HTR-8/SVneo (cell line): ENCODE results near the gene KATNAL2.
A peak's percentile ranks its signal among the peaks of the same experiment; 100 is the strongest.

Experiments used
- DNase-seq: peaks from one replicate; pipeline ENCODE4 v3.0.0; 2011; ENCODE audit warnings: low spot score, mixed read lengths; ENCODE audit not compliant: insufficient read length
- FAIRE-seq: peaks from 2 replicates; lab custom pipeline; 2011; peaks lifted over from hg19 to GRCh38; lab: Jason Lieb, UNC

The KATNAL2 gene

DNA sequence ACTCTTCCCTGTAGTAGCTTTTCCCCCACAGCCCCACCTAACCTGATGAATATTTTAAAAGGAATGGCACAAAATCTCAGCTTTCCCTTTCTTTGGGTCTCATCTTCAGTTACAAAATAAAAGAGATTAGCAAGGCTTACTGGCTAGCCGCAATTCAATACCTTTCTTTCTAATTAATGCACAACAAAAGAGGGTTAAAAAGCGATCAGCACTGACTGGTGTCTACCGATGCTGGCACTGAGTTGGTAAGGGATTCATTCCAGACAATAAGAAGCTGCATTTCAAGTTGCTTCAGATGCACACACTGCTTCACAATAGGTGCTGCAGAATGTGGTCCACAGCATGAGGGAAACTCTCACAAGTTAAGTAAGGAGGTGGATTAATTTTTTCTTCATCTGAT, 191.0 kb downstream of the KATNAL2 start:
- no peak for DNase-seq
- no peak for FAIRE-seq

DNA sequence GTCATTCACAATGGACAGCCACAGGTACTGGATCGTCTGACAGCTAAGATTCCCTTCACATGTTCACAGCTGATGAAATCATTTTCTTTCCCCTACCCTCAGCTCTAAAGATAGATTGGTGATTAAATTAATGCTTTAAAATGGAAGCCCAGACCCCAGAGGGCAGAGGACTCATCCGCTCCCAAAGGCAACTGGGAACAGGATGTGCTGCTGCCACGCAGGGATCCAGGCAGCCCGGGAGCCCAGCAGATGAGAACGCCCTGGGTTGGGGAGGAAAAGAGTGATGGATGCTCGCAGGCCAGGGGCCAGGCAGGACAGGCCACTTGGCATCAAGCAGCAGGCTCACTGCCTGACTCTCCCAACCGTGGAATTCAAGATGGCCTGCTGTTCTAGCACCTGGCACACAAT, 191.6 kb downstream of the KATNAL2 start:
- DNase-seq (no peak), FAIRE-seq (no peak)

DNA sequence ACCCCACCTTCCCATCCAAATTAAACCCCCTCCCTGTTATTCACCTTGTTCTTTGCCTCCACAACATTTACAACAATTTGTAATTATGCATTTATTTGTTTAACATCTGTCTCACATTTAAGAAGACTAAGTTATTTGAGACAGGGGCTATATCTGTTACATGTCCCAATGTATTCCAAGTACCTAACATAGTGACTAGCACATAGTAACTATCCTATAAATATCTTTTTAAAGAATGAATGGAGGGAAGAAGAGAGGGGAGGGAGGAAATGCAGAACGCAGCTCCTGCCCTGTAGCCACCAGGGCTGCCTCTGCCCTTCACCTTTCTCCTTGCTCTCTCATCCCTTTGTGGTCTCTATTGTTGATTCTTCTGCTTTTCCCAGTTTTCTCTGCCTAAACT, 192.3 kb downstream of the KATNAL2 start:
- no peak for DNase-seq
- no peak for FAIRE-seq

DNA sequence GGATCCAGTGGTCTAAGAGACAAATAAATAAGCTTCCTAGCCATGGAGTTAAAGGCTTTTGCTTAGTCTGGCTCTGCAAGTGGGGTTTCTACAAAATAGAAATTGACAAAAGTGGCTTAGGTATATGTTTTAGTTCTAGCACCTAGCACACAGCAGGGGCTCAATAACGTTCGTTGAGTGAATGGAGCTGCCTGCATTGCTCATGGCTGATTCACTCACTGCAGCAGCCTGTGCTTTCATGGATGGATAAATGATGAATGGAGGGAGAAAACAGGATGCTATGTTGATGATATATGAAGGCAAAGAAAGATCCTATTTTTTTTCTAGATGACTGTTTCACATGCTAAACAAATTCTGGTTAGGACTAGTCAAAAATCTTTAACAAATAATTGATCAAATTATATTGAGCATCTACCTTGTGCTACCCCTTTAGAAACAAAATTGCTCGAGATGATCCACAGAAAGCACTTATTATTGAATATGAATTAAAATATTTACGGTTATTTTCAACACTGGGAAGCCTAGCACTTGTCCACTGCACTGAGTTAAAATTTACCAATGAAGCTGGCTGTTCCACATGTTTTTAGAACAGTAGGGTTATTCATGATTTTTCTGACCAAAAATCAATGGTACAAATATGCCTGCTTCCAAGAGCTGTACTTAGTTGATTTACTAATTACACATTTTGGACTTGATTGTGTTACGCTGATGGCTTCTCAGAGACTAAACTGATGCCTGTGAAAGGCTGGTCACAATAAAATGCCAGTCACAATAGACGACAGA, 193.3 kb downstream of the KATNAL2 start:
- no peak for DNase-seq

DNA sequence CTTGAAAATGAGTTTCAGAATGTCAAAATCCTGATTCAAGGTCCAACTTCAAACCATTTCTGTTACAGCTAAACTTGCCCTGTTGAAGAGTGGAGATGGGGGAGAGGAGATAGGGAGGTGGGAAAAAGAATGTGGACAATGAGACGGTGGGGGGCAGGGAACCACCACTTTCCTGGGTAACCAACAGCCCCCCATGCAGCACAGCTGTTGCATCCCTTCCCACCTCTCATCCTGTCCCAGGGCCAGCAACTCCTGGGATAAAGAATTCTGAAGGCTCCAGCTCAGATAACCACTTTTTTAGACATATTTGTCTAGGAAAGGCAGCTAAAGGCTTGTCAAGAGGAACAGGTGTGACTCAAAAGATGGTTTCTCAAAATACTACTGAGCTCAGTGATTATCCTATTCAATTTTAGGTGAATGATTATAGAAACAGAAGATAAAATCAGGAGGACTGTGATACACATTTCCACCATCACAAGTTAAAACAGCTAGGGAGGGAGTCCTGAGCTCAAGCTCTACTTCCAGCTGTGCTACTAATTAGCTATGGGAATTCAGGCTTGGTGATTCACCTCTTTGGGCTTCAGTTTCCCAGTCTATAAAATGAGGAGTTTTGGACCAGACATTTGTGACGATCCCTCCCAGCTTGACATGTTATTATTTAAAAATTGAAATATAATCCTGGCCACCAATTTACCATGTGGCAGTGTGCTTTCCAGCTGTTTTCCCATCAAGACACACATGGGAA, 196.6 kb downstream of the KATNAL2 start:
- DNase-seq = no peak
- FAIRE-seq = no peak

More for the DNA sequence above, 193.3 kb downstream of the KATNAL2 start:
- FAIRE-seq = no peak

DNA sequence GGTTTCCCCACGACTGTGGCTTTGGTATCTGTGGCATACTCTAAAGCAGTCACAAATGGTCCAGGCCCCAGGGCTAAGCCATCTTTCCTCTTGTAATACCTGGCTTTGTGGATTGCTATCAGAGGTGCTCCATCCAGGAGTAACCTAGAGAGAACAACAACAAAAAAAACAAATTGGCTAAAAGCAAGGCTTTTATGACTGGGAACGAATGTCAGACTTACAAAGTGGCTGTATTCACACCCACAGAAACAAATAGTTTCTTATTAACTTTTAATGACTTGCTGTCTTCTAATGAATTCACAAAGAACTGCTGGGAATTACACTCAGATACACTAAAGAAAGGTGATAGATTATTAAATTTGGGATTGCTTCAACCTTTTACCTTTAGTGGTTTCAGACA, 197.8 kb downstream of the KATNAL2 start:
- DNase-seq (no peak), FAIRE-seq (no peak)

DNA sequence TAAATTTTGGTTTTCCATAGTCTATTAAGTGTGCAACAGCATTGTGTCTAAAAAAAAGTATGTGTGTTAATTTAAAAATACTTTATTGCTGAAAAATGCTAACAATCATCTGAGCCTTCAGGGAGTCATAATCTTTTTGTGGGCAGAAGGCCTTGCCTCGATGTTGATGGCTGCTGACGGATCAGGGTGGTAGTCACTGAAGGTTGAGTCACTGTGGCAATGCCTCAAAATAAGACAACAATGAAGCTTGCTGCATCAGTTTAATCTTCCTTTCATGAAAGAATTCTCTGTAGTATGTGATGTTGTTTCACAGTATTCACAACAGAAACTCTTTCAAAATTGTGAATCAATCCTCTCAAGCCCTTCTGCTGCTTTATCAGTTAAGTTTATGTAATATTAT, 201.6 kb downstream of the KATNAL2 start:
- DNase-seq (no peak), FAIRE-seq (no peak)

DNA sequence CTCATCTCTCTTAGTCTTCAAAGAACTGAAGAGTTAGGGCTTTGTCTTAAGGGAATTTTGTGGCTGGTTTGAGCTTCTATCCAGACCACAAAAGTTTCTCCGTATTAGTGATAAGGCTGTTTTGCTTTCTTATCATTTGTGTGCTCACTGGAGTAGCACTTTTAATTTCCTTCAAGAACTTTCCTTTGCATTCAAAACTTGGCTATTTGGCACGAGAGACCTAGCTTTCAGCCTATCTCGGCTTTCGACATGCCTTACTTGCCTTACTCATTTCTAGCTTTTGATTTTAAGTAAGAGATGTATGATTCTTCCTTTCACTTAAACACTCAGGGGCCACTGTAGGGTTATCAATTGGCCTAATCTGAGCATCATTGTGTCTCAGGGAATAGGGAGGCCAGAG, 203.0 kb downstream of the KATNAL2 start:
- no peak for DNase-seq
- no peak for FAIRE-seq

DNA sequence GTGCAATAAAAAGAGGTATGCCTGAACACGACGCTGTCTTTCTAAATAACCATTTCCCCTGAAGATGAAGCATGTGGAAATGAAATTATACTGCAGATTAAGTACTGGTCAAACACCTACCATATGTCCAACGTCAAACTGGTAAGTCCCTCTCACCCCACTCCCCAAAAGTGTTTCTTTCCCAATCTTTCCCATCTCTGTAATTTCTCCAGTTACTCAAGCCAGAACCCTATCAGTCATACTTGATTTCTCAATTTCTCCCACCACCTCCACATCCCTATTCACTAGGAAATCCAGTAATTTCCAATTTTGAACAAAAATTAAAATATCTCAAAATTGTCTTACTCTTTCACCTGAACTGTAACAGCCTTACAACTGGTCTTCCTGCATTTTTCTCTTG, 203.7 kb downstream of the KATNAL2 start:
- no peak for FAIRE-seq
- DNase-seq = no peak

DNA sequence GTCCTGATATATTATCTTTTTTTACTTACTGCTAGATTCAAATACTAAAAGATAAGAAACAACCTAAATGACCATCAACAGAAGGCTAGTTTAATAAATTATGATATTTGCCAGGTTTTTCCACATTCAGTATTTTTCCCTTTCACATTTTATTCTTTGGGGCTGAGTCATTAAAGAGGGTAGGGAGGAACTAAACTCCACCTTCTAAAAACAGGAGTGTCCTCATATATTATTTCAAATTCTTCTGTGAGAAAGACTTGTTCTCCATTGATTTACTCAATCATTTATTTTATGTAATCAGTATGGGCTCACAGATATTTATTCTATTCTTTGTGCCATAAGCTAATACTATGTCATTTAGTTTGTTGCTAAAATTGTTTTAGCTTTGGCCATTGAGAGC, 223.9 kb downstream of the KATNAL2 start:
- FAIRE-seq (no peak), DNase-seq (no peak)

DNA sequence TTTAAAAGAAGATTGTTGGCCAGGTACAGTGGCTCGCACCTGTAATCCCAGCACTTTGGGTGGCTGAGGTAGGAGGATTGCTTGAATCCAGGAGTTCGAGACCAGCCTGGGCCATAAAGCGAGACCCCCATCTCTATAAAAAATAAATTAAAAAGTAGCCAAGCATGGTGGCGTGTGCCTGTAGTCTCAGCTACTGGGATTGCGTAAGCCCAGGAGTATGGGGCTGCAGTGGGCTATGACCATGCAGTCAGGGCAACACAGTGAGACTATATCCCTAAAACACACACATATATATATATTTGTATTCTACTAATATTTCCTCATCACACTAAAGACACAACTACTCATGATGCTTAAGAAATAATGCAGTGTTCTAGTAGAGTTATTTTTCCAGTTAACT, 225.8 kb downstream of the KATNAL2 start:
- no peak for FAIRE-seq
- DNase-seq = no peak

DNA sequence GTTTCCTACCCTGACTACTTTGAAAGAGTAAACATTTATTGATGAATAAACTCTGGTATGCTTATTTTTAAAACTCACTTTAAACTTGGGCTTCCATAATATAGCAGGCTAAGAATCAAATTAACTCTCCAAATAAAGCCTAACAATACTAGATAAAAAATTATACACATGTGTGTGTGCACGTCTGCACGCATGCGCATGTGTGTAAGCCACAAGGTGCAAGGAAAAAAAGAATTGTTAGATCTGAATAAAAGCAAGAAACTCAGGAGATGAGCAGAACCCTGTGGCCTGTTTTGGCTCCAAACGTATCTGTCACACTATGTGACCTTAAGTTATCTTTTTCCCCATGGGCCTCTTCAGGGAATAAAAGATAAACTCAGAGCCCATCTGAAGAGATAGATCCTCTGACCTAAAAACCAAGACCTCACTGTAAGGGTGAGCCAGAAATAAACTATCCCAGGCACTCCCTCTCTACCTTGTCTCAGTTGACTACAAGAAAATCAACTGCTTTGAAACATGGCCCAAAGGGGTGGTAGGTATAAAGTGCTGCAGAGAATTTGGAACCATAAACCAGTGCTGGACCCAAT, 226.6 kb downstream of the KATNAL2 start:
- FAIRE-seq (no peak), DNase-seq (no peak)

DNA sequence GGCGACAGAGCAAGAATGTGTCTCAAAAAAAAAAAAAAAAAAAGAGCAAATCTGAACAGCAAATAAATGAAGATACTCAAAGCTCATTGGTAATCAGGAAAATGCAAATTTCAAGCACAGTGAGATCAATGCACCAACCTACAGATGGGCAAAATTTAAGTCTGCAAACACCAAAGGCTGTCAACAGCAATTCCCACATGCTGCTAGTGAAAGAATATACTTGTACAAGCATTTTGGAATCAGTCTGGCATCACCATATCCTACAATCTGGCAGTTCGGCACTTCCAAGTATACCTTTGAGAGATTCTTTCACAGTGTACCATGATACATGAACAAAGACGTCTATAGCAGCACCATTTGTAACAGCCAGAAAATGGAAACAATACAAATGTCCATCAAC, 228.8 kb downstream of the KATNAL2 start:
- DNase-seq (no peak), FAIRE-seq (no peak)

DNA sequence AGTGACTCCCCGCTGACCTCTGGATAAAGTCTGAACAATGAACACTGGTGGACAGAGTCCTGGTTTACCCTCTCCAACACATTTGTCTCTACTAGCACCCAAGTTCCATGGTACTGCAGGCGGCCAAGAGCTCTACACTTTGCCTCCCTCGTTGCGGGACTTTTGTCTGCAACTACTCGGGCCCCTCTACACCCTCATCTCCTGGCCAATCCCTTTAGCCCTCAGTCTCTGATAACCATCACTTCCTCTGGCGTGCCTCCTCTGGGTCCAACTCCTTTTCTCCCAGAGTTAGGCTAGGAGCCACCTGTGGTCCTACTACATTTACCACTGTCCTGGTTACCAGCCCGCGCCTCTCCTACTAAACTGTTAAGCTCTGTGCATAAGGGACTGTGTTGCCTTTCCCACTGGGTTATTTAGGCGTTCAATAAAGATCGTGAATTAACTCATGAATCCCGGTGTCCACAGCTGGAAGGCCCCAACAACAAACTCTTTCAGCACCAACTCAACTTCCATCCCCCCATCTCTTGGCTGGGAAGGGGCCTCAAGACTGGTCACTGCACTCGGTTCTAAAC, 232.1 kb downstream of the KATNAL2 start:
- peak; percentile 2 for DNase-seq

DNA sequence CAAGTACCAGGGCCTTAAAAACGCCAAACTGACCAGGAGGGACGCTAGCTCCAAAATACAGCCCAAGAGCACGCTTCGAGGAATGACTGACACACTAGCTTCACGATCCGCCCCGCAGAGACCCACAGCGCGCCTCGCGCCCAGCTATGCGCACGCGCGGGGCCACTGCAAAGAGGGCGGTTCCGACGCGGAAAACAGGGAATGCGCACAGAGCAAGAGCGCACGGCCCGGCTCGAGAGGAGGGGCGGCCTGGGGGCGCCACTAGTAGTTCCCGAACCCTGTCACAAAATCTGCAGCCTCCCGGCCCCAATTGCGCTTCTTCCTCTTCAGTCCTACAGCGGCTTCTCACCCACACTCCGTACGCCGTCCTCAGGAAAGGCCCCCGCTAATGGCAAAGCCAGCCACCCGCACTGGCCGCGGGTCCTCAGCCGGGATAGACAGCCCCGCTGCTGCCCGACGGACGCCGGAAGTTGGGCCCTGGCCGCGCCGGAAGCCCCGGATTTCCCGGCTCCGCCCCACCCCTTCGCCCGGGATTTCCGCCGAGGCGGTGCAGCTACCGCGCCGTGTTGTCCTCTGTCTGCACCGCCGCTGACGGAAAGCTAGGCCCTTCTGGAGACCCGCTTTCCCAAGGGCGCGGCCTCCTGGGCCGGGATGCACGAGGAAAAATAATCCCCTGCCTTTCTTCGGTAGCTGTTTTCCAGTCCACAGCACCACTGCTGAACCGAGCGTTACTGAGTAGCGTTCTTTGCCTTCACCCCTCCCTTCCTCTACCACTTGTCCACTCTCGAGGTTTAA, 232.8 kb downstream of the KATNAL2 start, which contains the start of gene HDHD2:
TSS of gene HDHD2 (minus strand) at position 472 of the 795 bp plus-strand sequence. CDS start 14,061 bp downstream, outside the sequence.
- FAIRE-seq = no peak
- peak; percentile 61 for DNase-seq

More for the DNA sequence above, 232.1 kb downstream of the KATNAL2 start:
- no peak for FAIRE-seq

DNA sequence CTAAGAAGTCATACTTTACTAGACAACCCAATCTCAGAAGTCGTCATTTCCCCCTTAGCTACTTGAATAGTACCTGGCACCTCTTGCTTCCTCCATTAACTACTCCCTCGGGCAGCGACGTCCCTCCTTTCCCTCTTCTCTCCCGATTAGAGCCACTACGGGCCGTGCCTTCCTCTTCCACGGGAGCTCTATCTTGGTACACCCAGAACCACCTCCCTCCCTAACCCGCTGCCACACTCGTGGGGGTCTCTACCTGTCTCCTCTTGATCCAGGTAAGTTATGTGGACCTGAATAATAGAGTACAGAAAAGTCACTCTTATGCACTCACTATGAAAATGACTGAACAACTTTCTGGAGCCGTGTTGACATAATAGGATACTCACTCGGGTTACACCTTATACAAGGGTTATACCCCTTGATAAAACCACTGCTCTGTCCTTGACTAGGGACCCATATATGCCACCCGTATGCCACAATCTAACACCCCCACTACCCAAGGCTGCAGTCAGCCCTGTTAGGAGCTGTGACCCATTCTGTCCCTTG, 233.5 kb downstream of the KATNAL2 start:
- FAIRE-seq (no peak), DNase-seq (no peak)

DNA sequence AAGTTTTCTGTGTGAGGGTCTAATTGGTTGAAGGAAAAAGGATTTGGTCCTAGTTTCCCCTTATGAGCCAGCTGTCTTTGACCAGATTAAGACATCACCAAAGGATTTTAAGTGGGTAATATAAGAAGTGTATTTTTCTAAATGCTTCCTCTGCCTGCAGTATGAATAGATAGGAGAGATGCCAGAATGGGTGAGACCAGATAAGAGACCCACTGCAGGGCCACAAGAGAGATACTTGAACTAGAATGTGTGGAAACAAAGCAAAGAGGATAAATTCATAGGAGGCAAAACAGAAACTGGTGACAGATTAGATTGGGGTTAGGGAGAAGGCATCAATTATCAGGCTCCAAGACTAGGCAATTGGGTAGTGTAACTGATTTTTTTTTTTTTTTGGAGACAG, 234.0 kb downstream of the KATNAL2 start:
- no peak for DNase-seq
- no peak for FAIRE-seq
